Fibroblast of pulmonary artery (primary cell): ENCODE results near the gene TMIGD3.
"Not testable (repeated sequence)": the region's sequence is repeated elsewhere in the genome, so short reads cannot be mapped to it uniquely, and the experiment has no call there.

Experiments
- DNase-seq: peaks from one replicate; pipeline ENCODE4 v3.0.0-alpha.2; 2010; ENCODE audit warnings: low read depth
- H3K4me3 ChIP-seq: replicated peaks from 2 replicates; pipeline ENCODE4 v1.5.1; 2011; ENCODE audit warnings: low read depth, mild to moderate bottlenecking, control low read depth, low read length, moderate library complexity
- CTCF ChIP-seq: IDR thresholded peaks from 2 replicates; pipeline ENCODE4 v1.5.1; 2011; ENCODE audit warnings: mild to moderate bottlenecking, control low read depth, low read length, inconsistent platforms; ENCODE audit errors: missing control alignments

Gene TMIGD3

GRCh38 chr1:111503585-111504060 lies at the start of gene TMIGD3, which contains the start of gene ADORA3:
Gene TMIGD3 (minus strand): TSS chr1:111503633. CDS start chr1:111503354, 279 bp downstream.
Gene ADORA3 (minus strand): TSS chr1:111503633. CDS start chr1:111503354, 279 bp downstream.
- no peak for TF ChIP-seq CTCF
- no peak within 1 kb of the TSS for H3K4me3 ChIP-seq

GRCh38 chr1:111553196-111553595 lies 49.8 kb upstream of the TMIGD3 start:
- no peak for TF ChIP-seq CTCF
- peak; percentile 49 for DNase-seq
- H3K4me3 ChIP-seq: no peak overlapping the region

More at GRCh38 chr1:111503585-111504060, at the start of gene TMIGD3, which contains the start of gene ADORA3:
- no peak for DNase-seq

GRCh38 chr1:111552587-111552986 lies 49.2 kb upstream of the TMIGD3 start:
- TF ChIP-seq CTCF: no peak
- H3K4me3 ChIP-seq: no peak overlapping the region
- DNase-seq: no peak

GRCh38 chr1:111551623-111552411 lies 48.4 kb upstream of the TMIGD3 start:
- H3K4me3 ChIP-seq: no peak overlapping the region
- DNase-seq: no peak
- no peak for TF ChIP-seq CTCF

GRCh38 chr1:111547786-111548185 lies 44.4 kb upstream of the TMIGD3 start:
- DNase-seq, H3K4me3 ChIP-seq: not testable (repeated sequence)

- no peak for TF ChIP-seq CTCF
- no peak for DNase-seq
- no peak overlapping the region for H3K4me3 ChIP-seq
Measured at GRCh38 chr1:111542187-111542586, 38.8 kb upstream of the TMIGD3 start.

GRCh38 chr1:111541721-111542120 lies 38.3 kb upstream of the TMIGD3 start:
- no peak for TF ChIP-seq CTCF
- H3K4me3 ChIP-seq: no peak overlapping the region
- peak; percentile 44 for DNase-seq
